ENCODE measurements around the gene CCDC158.

The CCDC158 gene

GRCh38 chr4:76306882-76307659 is 113.9 kb downstream of the CCDC158 start:
- H3K9ac ChIP-seq (ENCODE audit: low read length), result peak overlapping the region; percentile 58
- peak overlapping the region; percentile 81 for H3K4me3 ChIP-seq (ENCODE audit: low read length)
- H3K27ac ChIP-seq (ENCODE audit: low read length), result no peak overlapping the region
- no peaks in the 10 kb centered on the region for H3K36me3 ChIP-seq (ENCODE audit: control insufficient read depth, low read depth, low read length)
- peaks cover 16% of the 10 kb centered on the region for H3K27me3 ChIP-seq (ENCODE audit: control insufficient read depth, insufficient read depth, low read length)
- H3K4me1 ChIP-seq (ENCODE audit: control insufficient read depth, low read depth, low read length), result peaks cover 5% of the 10 kb centered on the region
- H3K9me3 ChIP-seq (ENCODE audit: control insufficient read depth, low read depth, low read length), result no peaks in the 10 kb centered on the region

- H3K27ac ChIP-seq (ENCODE audit: low read length), result no peak within 1 kb of the TSS
- H3K4me1 ChIP-seq (ENCODE audit: control insufficient read depth, low read depth, low read length), result peaks cover 5% of the 10 kb centered on the region
- H3K9ac ChIP-seq (ENCODE audit: low read length), result peak within 1 kb of the TSS; percentile 58
- H3K36me3 ChIP-seq (ENCODE audit: control insufficient read depth, low read depth, low read length), result no peaks in the 10 kb centered on the region
- H3K9me3 ChIP-seq (ENCODE audit: control insufficient read depth, low read depth, low read length), result no peaks in the 10 kb centered on the region
- H3K4me3 ChIP-seq (ENCODE audit: low read length), result peak within 1 kb of the TSS; percentile 81
- H3K27me3 ChIP-seq (ENCODE audit: control insufficient read depth, insufficient read depth, low read length), result peaks cover 16% of the 10 kb centered on the region
Observed at GRCh38 chr4:76305971-76306881, 114.7 kb downstream of the CCDC158 start, which contains the start of gene STBD1. Gene STBD1, plus strand, starts transcription at chr4:76306733. Its CDS starts 37 bp downstream, at chr4:76306770.

- no peaks in the 10 kb centered on the region for H3K36me3 ChIP-seq (ENCODE audit: control insufficient read depth, low read depth, low read length)
- no peak overlapping the region for H3K27ac ChIP-seq (ENCODE audit: low read length)
- no peak overlapping the region for H3K9ac ChIP-seq (ENCODE audit: low read length)
- no peaks in the 10 kb centered on the region for H3K9me3 ChIP-seq (ENCODE audit: control insufficient read depth, low read depth, low read length)
- H3K4me1 ChIP-seq (ENCODE audit: control insufficient read depth, low read depth, low read length), result peaks cover 5% of the 10 kb centered on the region
- peak overlapping the region; percentile 81 for H3K4me3 ChIP-seq (ENCODE audit: low read length)
- peaks cover 16% of the 10 kb centered on the region for H3K27me3 ChIP-seq (ENCODE audit: control insufficient read depth, insufficient read depth, low read length)
Observed at GRCh38 chr4:76305033-76305687, 115.8 kb downstream of the CCDC158 start.

- Histone ChIP-seq H3K27me3 (ENCODE audit: control insufficient read depth, insufficient read depth, low read length) (peaks cover 16% of the 10 kb centered on the region), H3K9ac (ENCODE audit: low read length) (no peak overlapping the region), H3K36me3 (ENCODE audit: control insufficient read depth, low read depth, low read length) (no peaks in the 10 kb centered on the region), H3K27ac (ENCODE audit: low read length) (no peak overlapping the region), H3K4me1 (ENCODE audit: control insufficient read depth, low read depth, low read length) (peaks cover 5% of the 10 kb centered on the region), H3K9me3 (ENCODE audit: control insufficient read depth, low read depth, low read length) (peaks cover 8% of the 10 kb centered on the region), H3K4me3 (ENCODE audit: low read length) (no peak overlapping the region)
Observed at GRCh38 chr4:76302826-76303438, 118.0 kb downstream of the CCDC158 start.

- Histone ChIP-seq H3K4me1 (ENCODE audit: control insufficient read depth, low read depth, low read length) (no peaks in the 10 kb centered on the region), H3K4me3 (ENCODE audit: low read length) (no peak overlapping the region), H3K9ac (ENCODE audit: low read length) (no peak overlapping the region), H3K27me3 (ENCODE audit: control insufficient read depth, insufficient read depth, low read length) (peaks cover 16% of the 10 kb centered on the region), H3K27ac (ENCODE audit: low read length) (no peak overlapping the region), H3K9me3 (ENCODE audit: control insufficient read depth, low read depth, low read length) (peaks cover 8% of the 10 kb centered on the region), H3K36me3 (ENCODE audit: control insufficient read depth, low read depth, low read length) (no peaks in the 10 kb centered on the region)
Observed at GRCh38 chr4:76301775-76302162, 119.2 kb downstream of the CCDC158 start.

- Histone ChIP-seq H3K36me3 (ENCODE audit: control insufficient read depth, low read depth, low read length) (no peaks in the 10 kb centered on the region), H3K27me3 (ENCODE audit: control insufficient read depth, insufficient read depth, low read length) (peaks cover 16% of the 10 kb centered on the region), H3K9me3 (ENCODE audit: control insufficient read depth, low read depth, low read length) (peaks cover 8% of the 10 kb centered on the region), H3K4me3 (ENCODE audit: low read length) (no peak overlapping the region), H3K4me1 (ENCODE audit: control insufficient read depth, low read depth, low read length) (no peaks in the 10 kb centered on the region), H3K9ac (ENCODE audit: low read length) (no peak overlapping the region), H3K27ac (ENCODE audit: low read length) (no peak overlapping the region)
Observed at GRCh38 chr4:76301068-76301774, 119.7 kb downstream of the CCDC158 start.

GRCh38 chr4:76300012-76300411 is 120.9 kb downstream of the CCDC158 start:
- Histone ChIP-seq H3K27ac (ENCODE audit: low read length) (no peak overlapping the region), H3K36me3 (ENCODE audit: control insufficient read depth, low read depth, low read length) (no peaks in the 10 kb centered on the region), H3K4me3 (ENCODE audit: low read length) (no peak overlapping the region), H3K4me1 (ENCODE audit: control insufficient read depth, low read depth, low read length) (no peaks in the 10 kb centered on the region), H3K27me3 (ENCODE audit: control insufficient read depth, insufficient read depth, low read length) (peaks cover 6% of the 10 kb centered on the region), H3K9ac (ENCODE audit: low read length) (no peak overlapping the region), H3K9me3 (ENCODE audit: control insufficient read depth, low read depth, low read length) (peaks cover 8% of the 10 kb centered on the region)

GRCh38 chr4:76298227-76298626 is 122.7 kb downstream of the CCDC158 start:
- Histone ChIP-seq H3K27ac (ENCODE audit: low read length) (no peak overlapping the region), H3K9me3 (ENCODE audit: control insufficient read depth, low read depth, low read length) (peaks cover 8% of the 10 kb centered on the region), H3K4me3 (ENCODE audit: low read length) (no peak overlapping the region), H3K36me3 (ENCODE audit: control insufficient read depth, low read depth, low read length) (no peaks in the 10 kb centered on the region), H3K9ac (ENCODE audit: low read length) (no peak overlapping the region), H3K4me1 (ENCODE audit: control insufficient read depth, low read depth, low read length) (no peaks in the 10 kb centered on the region), H3K27me3 (ENCODE audit: control insufficient read depth, insufficient read depth, low read length) (no peaks in the 10 kb centered on the region)

GRCh38 chr4:76296286-76296820 is 124.6 kb downstream of the CCDC158 start:
- no peaks in the 10 kb centered on the region for H3K4me1 ChIP-seq (ENCODE audit: control insufficient read depth, low read depth, low read length)
- no peak overlapping the region for H3K27ac ChIP-seq (ENCODE audit: low read length)
- no peak overlapping the region for H3K4me3 ChIP-seq (ENCODE audit: low read length)
- H3K36me3 ChIP-seq (ENCODE audit: control insufficient read depth, low read depth, low read length), result no peaks in the 10 kb centered on the region
- H3K9me3 ChIP-seq (ENCODE audit: control insufficient read depth, low read depth, low read length), result peaks cover 8% of the 10 kb centered on the region
- H3K9ac ChIP-seq (ENCODE audit: low read length), result no peak overlapping the region
- H3K27me3 ChIP-seq (ENCODE audit: control insufficient read depth, insufficient read depth, low read length), result no peaks in the 10 kb centered on the region

GRCh38 chr4:76293772-76294171 is 127.2 kb downstream of the CCDC158 start:
- no peak overlapping the region for H3K9ac ChIP-seq (ENCODE audit: low read length)
- no peak overlapping the region for H3K27ac ChIP-seq (ENCODE audit: low read length)
- no peaks in the 10 kb centered on the region for H3K4me1 ChIP-seq (ENCODE audit: control insufficient read depth, low read depth, low read length)
- H3K4me3 ChIP-seq (ENCODE audit: low read length), result no peak overlapping the region
- H3K9me3 ChIP-seq (ENCODE audit: control insufficient read depth, low read depth, low read length), result peaks cover 7% of the 10 kb centered on the region
- no peaks in the 10 kb centered on the region for H3K27me3 ChIP-seq (ENCODE audit: control insufficient read depth, insufficient read depth, low read length)
- no peaks in the 10 kb centered on the region for H3K36me3 ChIP-seq (ENCODE audit: control insufficient read depth, low read depth, low read length)
